Tibial artery (tissue), 4 donors: ENCODE data around the gene POLN.

ENCODE experiments used
- DNase-seq, 2 donors: peaks; one replicate each; pipeline ENCODE4 v3.0.0-alpha.2; 2019
- H3K27ac ChIP-seq, 2 donors: fragments of 200-600 bp; sonication (generic) in 1 of 2; 1 replicate in 1 of 2; 2 replicates in 1 of 2; pipeline ENCODE4 v1.5.1; 2018 to 2019; ENCODE audit warnings: mild to moderate bottlenecking in 1 of 2
- H3K27me3 ChIP-seq, 2 donors: fragments of 200-600 bp; sonication (generic) in 1 of 2; one replicate each; pipeline versions ENCODE4 v1.5.1 to v1.6.0; 2016 to 2019
- H3K36me3 ChIP-seq, 3 donors: fragments of 200-600 bp; sonication (generic) in 2 of 3; one replicate each; pipeline ENCODE4 v1.5.1; 2016 to 2019; ENCODE audit warnings: mild to moderate bottlenecking in 2 of 3
- H3K4me1 ChIP-seq, 4 donors: fragments of 200-600 bp; sonication (generic) in 2 of 4; 1 replicate in 3 of 4; 2 replicates in 1 of 4; pipeline ENCODE4 v1.5.1; 2016 to 2019
- H3K4me3 ChIP-seq, 2 donors: fragments of 200-600 bp; sonication (generic) in 1 of 2; 1 replicate in 1 of 2; 2 replicates in 1 of 2; pipeline ENCODE4 v1.5.1; 2018 to 2019; ENCODE audit warnings: mild to moderate bottlenecking in 2 of 2
- H3K9me3 ChIP-seq, 3 donors: fragments of 200-600 bp; sonication (generic) in 1 of 3; one replicate each; pipeline ENCODE4 v1.5.1; 2016 to 2019
- CTCF ChIP-seq, 2 experiments: fragments of 200-600 bp in 1 of 2; fragments of 450-650 bp in 1 of 2; IDR thresholded peaks; one replicate each; pipeline ENCODE4 v1.5.1; 2017 to 2019; ENCODE audit warnings: antibody characterized with exemption in 2 of 2, mild to moderate bottlenecking in 1 of 2, moderate library complexity in 1 of 2
- intact Hi-C: fragments of 100-400 bp; cut with DNase I; formaldehyde crosslinking; loops from one replicate; pipeline ENCODE4 v1.15.0; 2023; ENCODE audit warnings: low total_unique reads

POLN gene

DNA sequence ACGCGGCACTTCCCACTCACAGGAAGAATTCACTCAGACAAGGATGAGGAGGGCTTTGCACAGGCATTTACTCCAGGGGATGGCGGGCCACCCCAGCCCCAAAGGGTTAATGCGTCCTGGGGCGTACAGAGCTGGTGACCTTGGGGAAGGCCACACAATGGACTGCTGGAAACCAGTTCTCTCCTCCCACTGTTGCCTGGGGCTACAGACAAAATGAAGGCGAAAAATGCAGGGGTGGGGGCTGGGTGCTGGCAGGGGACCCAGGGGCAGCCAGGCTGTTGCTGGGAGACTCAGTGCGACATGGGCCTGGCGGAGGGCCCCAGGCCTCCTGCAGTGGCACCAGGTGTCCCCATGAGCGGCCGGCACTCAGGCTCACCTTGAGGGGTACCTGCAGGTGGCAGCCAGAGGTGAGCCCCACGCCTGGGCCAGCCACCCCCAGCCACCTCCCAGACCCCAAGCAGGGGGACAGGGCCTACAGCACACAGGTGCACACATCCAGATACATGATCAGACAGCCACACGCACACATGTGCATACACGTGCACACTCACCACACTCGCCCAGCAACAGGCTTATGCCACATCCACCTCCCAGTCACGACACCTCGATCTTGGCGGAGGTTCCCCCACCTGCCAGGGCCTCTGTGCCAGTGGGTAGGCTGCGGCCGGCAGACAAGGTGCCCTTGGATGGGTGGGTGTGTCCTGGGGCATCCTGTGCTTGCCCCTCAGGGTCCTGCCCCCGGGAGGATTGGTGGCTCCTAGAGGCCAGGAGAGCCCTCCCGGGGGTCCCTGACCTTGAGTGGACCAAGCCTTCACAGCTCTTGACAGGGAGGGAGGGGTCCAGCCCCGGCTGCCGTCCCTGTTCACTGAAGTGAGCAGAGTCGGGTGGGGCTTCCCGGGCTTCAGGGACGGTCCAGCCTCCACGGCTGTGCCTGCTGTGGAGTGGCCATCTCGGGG, 169.7 kb downstream of the POLN start:
- no peak for TF ChIP-seq CTCF (IDR thresholded peaks at IDR 0.05)
- Histone ChIP-seq H3K9me3 (no peaks in the 10 kb centered on the region), H3K4me1 (no peaks in the 10 kb centered on the region), H3K27ac (no peak overlapping the region), H3K36me3 (no peaks in the 10 kb centered on the region), H3K4me3 (no peak overlapping the region), H3K27me3 (peaks cover 0 to 22% of the 10 kb centered on the region in 2 donors)
- peak in 1 of 2 donors; percentile 54 for DNase-seq
- intact Hi-C loops, result no loop called here

DNA sequence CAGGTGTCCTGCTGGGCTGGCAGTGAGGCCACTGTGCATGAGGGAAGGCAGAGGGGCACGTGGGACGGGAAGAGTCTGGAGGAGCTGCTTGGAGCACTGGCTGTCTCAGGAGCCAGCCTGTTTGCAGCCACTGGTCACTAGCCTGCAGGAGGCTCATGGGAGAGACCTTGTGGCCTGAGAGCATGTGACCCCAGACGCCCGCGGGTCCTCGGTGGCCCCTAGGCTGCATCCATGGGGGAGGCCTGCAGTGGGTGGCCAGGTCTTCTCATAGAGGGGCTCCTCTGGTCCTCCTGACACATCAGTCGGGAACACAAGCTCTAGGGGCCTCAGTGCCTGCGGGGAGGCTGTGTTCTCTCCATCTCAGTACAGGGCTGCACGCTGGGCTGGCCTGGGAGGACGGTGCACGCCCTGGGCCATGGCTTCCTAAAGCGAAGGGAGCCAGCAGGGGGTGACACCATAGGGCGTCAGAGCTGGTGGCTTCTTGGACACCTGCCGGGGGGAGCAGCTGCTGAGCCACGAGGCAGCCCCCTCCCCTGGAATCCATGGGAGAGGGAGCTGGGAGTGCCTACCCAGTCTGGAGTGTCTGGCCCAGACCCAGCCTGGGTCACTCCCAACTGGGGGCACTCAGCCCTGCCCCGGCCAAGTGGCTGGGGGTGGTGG, 170.5 kb downstream of the POLN start:
- intact Hi-C loops, result no loop called here
- Histone ChIP-seq H3K36me3 (no peaks in the 10 kb centered on the region), H3K9me3 (no peaks in the 10 kb centered on the region), H3K4me3 (no peak overlapping the region), H3K27me3 (peaks cover 0 to 30% of the 10 kb centered on the region in 2 donors), H3K4me1 (no peaks in the 10 kb centered on the region), H3K27ac (no peak overlapping the region)
- TF ChIP-seq CTCF (IDR thresholded peaks at IDR 0.05), result no peak
- peak in 1 of 2 donors; percentile 59 for DNase-seq

DNA sequence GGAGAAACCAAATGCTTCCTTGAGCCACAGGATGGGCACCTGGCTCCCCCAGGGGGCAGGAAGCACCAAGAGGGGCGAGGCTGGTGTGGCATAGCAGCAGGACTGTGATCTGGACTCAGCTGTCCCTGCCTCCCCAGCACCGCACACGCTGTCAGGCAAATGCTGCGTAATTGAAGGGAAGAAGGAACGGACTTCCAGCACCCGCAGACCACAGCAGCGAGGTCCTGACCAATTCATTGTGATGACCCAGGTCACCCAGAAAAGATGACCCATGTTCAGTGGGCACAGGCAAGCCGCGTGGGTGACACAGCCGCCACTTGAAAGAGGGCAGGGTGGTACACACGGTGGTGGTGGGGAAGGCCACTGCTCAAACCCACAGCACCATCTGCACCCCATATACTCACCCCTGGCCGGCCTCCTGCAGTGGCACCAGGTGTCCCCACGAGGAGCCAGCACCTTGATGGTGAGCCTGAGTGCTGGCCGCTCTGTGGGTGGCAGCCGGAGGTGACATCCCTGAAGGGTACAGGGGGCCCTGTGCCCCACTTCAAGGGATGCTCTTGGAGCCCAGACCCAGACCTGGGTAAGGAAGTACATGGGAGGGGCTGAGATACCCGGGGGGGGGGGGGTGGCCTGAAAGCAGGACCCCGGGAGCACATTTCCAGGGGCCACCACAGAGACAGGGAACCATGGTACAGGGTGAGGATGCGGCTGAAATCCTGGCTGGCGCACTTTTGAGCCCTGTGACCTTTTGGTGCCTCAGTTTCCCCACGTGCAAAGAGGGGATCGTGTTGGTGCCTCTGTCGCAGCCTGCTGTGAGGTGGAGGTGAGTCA, 171.3 kb downstream of the POLN start:
- Histone ChIP-seq H3K27me3 (peaks cover 0 to 37% of the 10 kb centered on the region in 2 donors), H3K4me3 (no peak overlapping the region), H3K27ac (no peak overlapping the region), H3K9me3 (no peaks in the 10 kb centered on the region), H3K4me1 (no peaks in the 10 kb centered on the region), H3K36me3 (no peaks in the 10 kb centered on the region)
- DNase-seq, result no peak
- no peak for TF ChIP-seq CTCF (IDR thresholded peaks at IDR 0.05)
- intact Hi-C loops, result no loop called here

- Histone ChIP-seq H3K4me3 (no peak overlapping the region), H3K27me3 (peaks cover 0 to 44% of the 10 kb centered on the region in 2 donors), H3K27ac (no peak overlapping the region), H3K4me1 (no peaks in the 10 kb centered on the region), H3K9me3 (no peaks in the 10 kb centered on the region), H3K36me3 (no peaks in the 10 kb centered on the region)
- intact Hi-C loops, result no loop called here
- TF ChIP-seq CTCF (IDR thresholded peaks at IDR 0.05), result no peak
- peak in 1 of 2 donors; percentile 60 for DNase-seq
Measured at GRCh38 chr4:2069986-2070385, 171.9 kb downstream of the POLN start.

- DNase-seq, result peak in 1 of 2 donors; percentile 56
- Histone ChIP-seq H3K9me3 (no peaks in the 10 kb centered on the region), H3K27ac (no peak overlapping the region), H3K36me3 (no peaks in the 10 kb centered on the region), H3K4me3 (no peak overlapping the region), H3K27me3 (peaks cover 0 to 50% of the 10 kb centered on the region in 2 donors), H3K4me1 (no peaks in the 10 kb centered on the region)
- TF ChIP-seq CTCF (IDR thresholded peaks at IDR 0.05), result no peak
- intact Hi-C loops, result no loop called here
Measured at GRCh38 chr4:2069161-2069971, 172.6 kb downstream of the POLN start.
